DMS53 (cell line): Measurements from ENCODE around the gene CRABP2.

Experiments
- DNase-seq: peaks from one replicate; lab custom pipeline; 2025; lab: John Stamatoyannopoulos, UW

CRABP2 gene

GRCh38 chr1:156708218-156708661 is 2.9 kb upstream of the CRABP2 start:
- no peak for DNase-seq

- DNase-seq = no peak
Measured at GRCh38 chr1:156707417-156708217, 2.2 kb upstream of the CRABP2 start.

DNA sequence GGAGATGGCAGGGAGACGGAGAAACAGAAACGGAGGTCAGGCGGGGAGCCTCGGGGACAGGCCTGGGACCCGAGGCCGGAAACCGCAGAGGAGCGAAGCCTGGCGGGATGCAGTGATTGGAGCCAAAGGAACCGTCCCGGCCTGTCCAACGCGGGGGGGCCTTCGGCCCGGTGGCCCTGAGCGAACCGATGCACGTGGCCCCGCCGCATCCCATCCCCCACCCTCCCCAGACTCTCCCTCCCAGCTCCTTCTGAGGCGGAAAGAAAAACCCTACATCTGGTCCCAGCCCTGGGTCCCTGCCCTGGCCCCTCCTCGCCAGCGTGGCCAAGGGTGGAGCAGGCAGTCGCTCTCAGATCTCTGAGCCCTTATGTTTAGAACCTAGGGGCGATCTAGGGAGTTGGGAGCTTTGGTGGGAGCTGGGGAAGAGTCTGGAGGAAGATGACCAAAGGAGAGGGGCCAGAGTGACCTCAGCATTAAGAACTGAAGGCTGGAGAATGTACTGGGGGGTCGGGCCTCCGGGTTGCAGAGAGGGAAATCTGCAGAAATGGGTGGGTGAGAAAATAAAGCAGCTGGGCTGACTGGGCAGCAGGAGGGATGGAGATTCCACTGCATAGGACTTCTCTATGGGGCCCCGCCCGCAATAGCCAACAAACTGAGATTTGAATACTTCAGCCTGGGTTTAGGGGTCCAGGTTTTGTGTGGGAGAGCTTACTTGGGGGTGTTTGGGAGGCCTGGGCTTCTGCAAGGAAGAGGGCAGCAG is 1.5 kb upstream of the CRABP2 start:
- DNase-seq = peak; percentile 67

DNA sequence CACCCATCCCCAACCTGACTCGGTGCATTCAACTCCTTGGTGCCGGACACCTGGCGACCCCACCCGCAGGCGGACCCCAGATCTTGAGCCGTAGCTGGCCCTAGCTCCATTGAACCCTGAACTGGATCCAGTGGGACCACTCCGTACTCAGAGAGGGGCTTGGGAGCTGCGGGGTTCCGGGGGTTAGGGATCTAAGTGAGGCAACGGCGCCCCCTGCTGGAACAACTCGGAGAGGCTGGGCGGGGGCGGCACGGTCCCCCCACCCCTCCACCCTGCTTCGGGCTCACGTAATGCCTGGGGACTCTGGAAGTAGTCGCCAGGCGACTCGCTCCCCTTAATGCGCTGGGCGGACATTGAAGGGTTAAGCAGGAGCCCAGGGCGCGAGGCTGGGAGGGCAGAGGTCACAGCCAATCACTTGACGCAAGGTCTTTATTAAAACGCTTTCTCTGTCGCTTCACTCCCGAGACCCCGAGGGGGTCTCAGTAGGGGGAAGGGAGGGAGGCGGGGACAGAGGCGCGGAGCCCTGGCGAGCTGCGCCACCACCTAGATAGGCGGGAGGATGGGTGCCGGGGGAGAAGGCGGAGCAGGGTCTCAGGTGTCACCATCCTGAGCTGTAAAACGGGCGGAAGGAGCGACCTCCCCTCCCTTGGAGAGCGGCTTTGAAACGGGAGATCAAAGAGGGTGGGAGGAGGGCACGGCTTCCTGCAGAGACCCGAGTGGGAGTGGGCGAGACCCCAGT is 704 bp upstream of the CRABP2 start:
- DNase-seq = peak; percentile 81

GRCh38 chr1:156704930-156705320 is 458 bp downstream of the CRABP2 start:
- DNase-seq = peak; percentile 82

DNA sequence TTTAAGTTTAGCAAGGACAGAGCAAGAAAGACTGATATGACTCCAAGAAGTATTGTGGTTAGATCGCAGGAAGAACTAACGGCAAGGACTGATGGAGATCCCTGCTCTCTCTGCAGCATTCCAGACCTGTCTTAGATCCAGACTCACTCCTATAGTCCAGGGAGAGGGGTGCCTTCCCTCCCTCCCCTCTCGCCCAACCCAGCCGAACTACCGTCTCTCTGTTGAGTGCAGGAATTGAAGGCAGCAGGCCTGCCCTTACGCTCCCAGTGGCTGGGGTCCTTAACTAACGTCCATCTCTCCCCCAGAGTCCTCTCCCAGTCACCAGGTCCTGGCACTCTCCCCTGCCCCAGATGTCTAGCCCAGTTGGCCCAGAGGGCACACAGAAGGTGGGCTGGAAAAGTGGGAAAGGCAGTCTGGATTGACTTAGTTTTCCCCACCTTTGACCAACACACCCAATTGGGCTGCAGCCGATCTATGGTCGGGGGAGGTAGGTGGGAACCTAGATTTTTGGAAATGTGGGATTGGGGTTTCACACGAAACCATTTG is 1.1 kb downstream of the CRABP2 start:
- DNase-seq = no peak

DNA sequence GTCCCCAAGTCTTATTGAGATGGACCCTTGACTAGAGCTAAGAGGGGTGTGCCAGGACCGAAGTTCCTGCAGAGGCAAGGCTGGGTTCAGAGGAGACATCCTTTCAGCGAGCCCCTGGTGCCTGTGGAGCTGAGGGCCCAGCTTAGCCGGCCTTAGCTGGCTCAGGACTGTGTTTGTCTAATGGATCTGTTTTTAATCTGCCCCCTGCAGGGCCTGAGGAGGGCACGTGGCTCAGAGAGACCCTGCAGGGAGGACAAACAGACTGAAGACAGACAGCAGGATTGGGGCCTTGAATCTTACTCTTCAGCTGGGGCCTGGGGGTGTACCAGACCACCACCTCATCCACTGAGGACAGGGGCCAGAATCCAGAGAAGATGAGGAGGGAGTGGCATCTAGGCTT is 1.6 kb downstream of the CRABP2 start:
- DNase-seq = no peak

DNA sequence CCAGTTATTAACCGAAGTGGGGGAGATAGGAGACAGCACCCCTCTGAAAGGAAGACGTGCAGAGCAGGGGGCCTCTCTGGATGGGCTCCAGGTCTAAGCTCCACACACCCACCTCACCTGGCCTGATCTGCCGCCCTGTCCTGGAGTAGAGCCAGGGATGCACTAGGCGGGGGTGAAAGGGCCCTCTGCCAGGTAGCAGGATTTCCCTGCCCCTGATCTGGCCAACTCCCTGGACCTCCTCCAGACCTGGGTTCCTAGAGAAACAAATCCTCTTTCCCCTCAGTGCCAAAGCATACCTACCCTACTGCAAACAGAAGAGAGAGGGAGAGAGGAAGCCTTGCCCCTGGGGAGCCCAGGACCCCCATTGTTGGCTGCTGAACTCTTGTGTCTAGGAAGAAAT is 2.0 kb downstream of the CRABP2 start:
- DNase-seq = no peak

DNA sequence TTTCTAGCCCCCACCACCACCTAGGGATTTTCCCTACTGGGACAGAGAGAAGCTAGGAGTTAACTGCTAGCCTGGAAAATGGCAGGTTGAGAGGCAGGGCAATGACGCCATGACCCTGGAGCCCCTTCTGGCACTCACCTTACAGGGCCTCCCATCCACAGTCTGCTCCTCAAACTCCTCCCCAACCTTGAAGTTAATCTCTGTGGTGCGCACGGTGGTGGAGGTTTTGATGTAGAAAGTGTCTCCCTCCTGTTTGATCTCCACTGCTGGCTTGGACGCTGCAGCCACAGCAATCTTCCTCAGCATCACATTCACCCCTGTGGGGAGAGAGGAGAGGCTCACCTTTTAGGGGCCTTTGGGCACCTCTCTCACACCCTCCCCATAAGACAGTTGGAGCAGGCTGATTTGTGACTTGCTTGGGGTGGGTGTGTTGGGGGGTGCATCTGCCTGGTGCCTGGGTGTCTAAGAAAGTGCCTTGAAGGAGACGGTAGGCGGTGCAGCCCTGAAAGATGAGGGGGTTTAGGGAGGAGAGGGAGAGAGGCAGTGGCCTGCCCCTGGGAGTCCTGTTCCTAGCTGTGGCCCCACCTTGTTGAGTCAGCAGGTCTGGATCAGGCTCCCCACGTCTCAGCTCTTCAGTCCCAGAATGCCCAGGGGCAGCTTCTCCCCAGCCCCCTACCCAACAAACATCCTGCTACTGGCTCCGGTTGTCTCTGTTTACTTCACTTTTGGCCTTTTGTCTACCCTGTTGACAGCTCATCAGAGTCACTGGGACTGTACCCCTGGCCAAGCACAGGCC is 4.4 kb downstream of the CRABP2 start:
- no peak for DNase-seq

DNA sequence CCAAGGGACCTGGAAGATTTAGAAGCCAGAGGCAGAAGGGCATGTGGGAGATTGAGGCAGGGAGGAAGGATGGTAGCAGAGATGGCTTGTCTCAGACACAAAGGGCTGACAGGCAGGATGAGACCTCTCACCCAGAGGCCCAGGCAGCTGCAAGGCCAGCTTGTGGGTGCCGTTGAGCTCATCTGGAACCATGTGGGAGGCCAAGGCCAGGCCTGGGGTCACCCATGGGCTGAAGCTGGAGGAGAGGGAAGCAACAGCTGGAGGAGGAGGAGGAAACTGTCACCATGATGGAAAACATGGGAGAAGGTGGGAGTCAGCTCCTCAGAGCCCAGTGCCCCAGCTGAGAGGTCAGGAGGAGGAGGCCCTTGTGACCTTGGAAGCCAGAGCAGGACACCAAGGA is 6.4 kb downstream of the CRABP2 start:
- DNase-seq = no peak

GRCh38 chr1:156697481-156697880 is 7.9 kb downstream of the CRABP2 start:
- peak; percentile 74 for DNase-seq

DNA sequence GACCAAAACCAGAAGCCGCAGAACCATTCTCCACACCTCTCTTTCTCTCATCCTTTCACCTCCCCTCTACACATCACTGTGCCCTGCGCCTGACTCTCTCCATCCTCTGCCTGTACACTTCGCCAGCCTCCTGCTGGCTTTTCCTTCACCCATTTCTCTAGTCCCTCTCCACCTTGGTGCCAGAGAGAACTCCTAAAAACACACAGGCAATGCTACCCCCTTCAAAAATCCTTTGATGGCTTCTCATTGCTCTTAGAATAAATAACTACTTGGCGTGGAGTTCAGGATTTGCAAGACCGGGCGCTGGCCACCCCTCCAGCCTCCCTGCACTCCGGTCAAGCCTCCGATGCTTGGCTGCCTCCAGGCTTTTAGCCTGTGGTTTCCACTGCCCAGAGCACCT is 8.6 kb downstream of the CRABP2 start:
- DNase-seq = no peak

DNA sequence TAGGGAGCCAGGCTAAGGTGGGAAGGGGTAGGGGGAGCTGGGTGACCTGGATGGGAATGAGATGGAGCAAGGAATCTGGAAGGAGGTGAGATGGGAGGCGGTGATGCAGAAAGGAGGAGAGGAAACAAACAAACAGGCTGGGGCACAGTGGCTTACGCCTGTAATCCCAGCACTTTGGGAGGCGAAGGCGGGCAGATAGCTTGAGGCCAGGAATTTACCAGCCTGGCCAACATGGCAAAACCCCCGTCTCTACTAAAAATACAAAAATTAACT is 10.8 kb downstream of the CRABP2 start:
- DNase-seq = no peak

DNA sequence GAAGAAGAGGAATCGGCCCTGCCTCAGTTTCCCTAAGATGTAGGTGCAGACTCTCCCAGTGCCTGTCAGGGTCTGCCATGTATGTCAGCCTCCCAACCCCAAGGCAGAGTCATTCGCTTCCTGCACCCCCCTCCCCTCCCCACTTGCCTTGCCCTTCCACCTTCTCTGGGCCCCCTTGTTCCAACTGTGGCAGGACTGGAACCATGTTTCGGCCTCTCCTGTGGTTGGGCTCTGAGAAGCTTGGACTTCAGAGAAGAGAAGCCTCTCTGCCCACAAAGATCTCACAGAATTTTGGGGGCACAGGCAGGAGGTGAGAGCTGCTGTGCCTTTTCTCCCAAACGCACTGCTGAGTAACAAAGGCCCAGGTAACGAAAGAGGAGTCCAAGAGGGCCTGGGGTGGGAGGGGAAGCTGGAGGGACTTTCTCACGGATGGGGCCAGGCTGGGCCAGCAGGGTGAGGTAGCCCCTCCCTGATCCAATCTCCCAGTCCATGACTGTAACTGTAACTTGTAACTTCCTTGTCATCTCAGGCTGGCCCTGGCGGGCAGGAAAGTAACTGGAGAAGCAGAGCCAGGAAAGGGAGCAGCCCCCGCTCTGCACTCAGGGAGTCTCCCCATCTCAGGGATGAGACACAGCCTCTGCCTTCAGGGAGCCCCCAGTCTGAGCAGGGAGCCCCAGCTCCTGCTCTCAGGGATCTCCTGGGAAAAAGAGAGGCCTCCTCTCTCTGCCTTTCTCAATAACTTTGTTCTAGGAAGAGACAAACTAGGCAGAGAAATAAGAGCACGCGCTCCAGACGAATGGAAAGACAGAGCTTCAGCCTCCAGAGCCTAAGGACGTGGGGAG is 11.3 kb downstream of the CRABP2 start:
- DNase-seq = peak; percentile 53

GRCh38 chr1:156692925-156693847 is 12.2 kb downstream of the CRABP2 start:
- DNase-seq = peak; percentile 90

DNA sequence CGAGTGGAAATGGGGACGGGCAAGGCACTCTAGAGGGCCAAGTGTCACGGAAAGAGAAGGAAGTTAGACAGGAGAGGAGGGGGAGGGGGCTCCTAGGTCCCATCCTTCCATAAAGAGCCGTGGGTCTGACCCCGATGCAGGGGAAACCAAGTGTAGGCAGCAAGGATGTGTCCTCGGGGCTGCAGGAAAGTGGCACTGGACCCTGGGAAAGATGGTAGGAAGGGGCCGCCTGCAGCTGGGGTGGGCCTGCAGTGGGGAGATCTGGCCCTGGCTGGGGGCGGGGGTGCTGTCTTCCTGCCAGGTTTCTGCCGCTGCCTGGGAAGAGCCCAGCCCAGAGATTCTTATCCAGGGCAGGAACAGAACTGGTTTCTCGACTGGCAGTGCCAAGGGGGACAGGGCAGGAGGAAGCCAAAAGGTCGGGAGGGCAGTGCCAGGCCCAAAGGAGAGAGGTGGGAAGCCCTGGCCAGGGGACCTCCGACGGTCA is 12.9 kb downstream of the CRABP2 start:
- DNase-seq = peak; percentile 76

DNA sequence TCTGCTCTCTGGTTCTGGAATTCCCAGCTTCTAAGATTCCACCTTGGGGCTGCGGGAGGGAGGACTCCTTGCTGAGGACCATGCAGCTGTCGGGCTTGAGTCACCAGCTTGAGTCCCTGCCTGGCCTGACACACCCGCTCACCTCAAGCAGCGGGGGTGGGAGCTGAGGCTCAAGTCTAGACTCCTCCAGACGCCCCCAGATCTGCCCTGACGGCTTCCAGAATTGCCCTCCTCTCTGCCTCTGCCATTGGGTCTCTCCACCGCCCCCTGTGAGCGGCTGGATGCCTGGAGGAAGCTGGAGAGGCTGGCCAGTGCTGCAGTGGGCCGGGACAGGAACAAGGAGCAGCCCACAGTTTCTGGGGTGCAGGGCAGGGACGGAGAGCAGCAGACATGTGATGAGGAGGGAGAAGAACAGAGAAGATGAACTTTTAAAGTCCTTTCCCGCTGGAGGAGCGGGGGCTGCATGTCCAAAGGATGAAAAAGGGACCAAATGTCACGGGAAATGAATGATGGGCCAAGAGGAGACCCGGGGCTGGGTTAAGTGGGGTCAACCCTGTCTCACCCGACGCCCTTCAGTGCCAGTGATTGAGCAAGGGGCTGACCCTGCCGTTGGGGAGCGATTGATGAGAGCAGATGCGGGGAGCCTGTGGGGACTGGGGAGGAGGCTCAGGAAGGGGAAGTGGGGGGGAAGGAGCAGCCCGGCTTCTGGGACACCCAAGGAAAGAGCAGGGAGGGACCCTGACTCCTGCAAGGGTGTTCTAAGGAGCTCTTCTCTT is 13.5 kb downstream of the CRABP2 start:
- peak; percentile 23 for DNase-seq

DNA sequence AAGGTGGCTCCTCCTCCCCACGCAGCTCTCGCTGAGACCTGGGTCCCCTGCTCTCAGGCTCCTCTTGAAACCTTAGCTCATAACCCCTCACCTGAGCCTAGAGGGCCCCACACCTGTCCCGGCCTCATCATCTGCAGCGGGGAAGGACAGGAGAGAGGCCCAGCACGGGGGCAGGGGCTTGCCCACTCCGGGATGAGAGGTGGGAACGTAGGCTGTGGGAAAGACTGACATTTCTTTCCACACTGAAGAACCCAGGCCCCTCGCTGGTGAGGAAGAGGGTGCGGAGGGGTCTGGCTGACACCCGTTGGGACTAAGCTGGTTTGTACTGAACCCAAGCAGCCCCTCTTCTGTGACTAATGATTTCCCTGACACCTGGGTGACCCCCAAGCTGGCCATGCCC is 14.2 kb downstream of the CRABP2 start:
- DNase-seq = no peak

- no peak for DNase-seq
Measured at GRCh38 chr1:156690675-156691036, 14.7 kb downstream of the CRABP2 start.
